GM21515 (cell line): ENCODE results near the gene TRIM9.

Source experiments
- ATAC-seq: cut with Tn5 transposase; IDR thresholded peaks from one replicate; pipeline ENCODE4 v1.9.1; 2021; ENCODE audit not compliant: unreplicated experiment

Gene TRIM9

GRCh38 chr14:50937800-50938199 is 157.1 kb downstream of the TRIM9 start:
- no peak for ATAC-seq

GRCh38 chr14:50937325-50937724 is 157.6 kb downstream of the TRIM9 start:
- ATAC-seq, result no peak

- ATAC-seq, result no peak
Observed at GRCh38 chr14:50936882-50937281, 158.0 kb downstream of the TRIM9 start.

- ATAC-seq, result no peak
Observed at GRCh38 chr14:50936016-50936340, 158.9 kb downstream of the TRIM9 start.

- ATAC-seq, result no peak
Observed at GRCh38 chr14:50935126-50936015, 159.5 kb downstream of the TRIM9 start.

GRCh38 chr14:50932592-50933495 is 162.1 kb downstream of the TRIM9 start:
- no peak for ATAC-seq

- no peak for ATAC-seq
Observed at GRCh38 chr14:50932156-50932555, 162.7 kb downstream of the TRIM9 start.

- no peak for ATAC-seq
Observed at GRCh38 chr14:50931559-50931958, 163.3 kb downstream of the TRIM9 start.

GRCh38 chr14:50929506-50929905 is 165.4 kb downstream of the TRIM9 start:
- ATAC-seq, result no peak

- no peak for ATAC-seq
Observed at GRCh38 chr14:50928002-50928635, 166.8 kb downstream of the TRIM9 start.

GRCh38 chr14:50926851-50927386 is 168.0 kb downstream of the TRIM9 start:
- no peak for ATAC-seq
